Measurements from ENCODE around the gene TNFSF8.

The TNFSF8 gene

GRCh38 chr9:114925039-114925438, 5.4 kb downstream of the TNFSF8 start:
- H3K27ac ChIP-seq = no peak overlapping the region
- TF ChIP-seq CTCF (IDR thresholded peaks at IDR 0.05) = no peak
- no peak for TF ChIP-seq ZFX (IDR thresholded peaks at IDR 0.05; ENCODE audit: borderline replicate concordance)

- H3K27ac ChIP-seq = no peak overlapping the region
- TF ChIP-seq ZFX (IDR thresholded peaks at IDR 0.05; ENCODE audit: borderline replicate concordance) = no peak
Measured at GRCh38 chr9:114924327-114924726, 6.1 kb downstream of the TNFSF8 start.

GRCh38 chr9:114923918-114924317, 6.5 kb downstream of the TNFSF8 start:
- no peak overlapping the region for H3K27ac ChIP-seq
- TF ChIP-seq CTCF (IDR thresholded peaks at IDR 0.05) (no peak), ZFX (IDR thresholded peaks at IDR 0.05; ENCODE audit: borderline replicate concordance) (no peak)

- no peak overlapping the region for H3K27ac ChIP-seq
- TF ChIP-seq CTCF (IDR thresholded peaks at IDR 0.05) = no peak
- no peak for TF ChIP-seq ZFX (IDR thresholded peaks at IDR 0.05; ENCODE audit: borderline replicate concordance)
Measured at GRCh38 chr9:114921171-114921570, 9.2 kb downstream of the TNFSF8 start.

- no peak for TF ChIP-seq CTCF (IDR thresholded peaks at IDR 0.05)
- TF ChIP-seq ZFX (IDR thresholded peaks at IDR 0.05; ENCODE audit: borderline replicate concordance) = no peak
- no peak overlapping the region for H3K27ac ChIP-seq
Measured at GRCh38 chr9:114919611-114920010, 10.8 kb downstream of the TNFSF8 start.

GRCh38 chr9:114916481-114916880, 13.9 kb downstream of the TNFSF8 start:
- H3K27ac ChIP-seq = no peak overlapping the region
- TF ChIP-seq CTCF (IDR thresholded peaks at IDR 0.05) = no peak
- no peak for TF ChIP-seq ZFX (IDR thresholded peaks at IDR 0.05; ENCODE audit: borderline replicate concordance)

- TF ChIP-seq CTCF (IDR thresholded peaks at IDR 0.05) (no peak), ZFX (IDR thresholded peaks at IDR 0.05; ENCODE audit: borderline replicate concordance) (no peak)
- no peak overlapping the region for H3K27ac ChIP-seq
Measured at GRCh38 chr9:114914139-114914538, 16.3 kb downstream of the TNFSF8 start.

GRCh38 chr9:114913656-114914055, 16.7 kb downstream of the TNFSF8 start:
- no peak for TF ChIP-seq CTCF (IDR thresholded peaks at IDR 0.05)
- TF ChIP-seq ZFX (IDR thresholded peaks at IDR 0.05; ENCODE audit: borderline replicate concordance) = no peak
- no peak overlapping the region for H3K27ac ChIP-seq

All from 22Rv1 (cell line).